CD4-positive, alpha-beta T cell treated with Interleukin-12 subunit alpha and Interleukin-12 subunit beta, for 1 hour (primary cell): ENCODE data around the gene FNDC1.
"Not testable (repeated sequence)": the region's sequence is repeated elsewhere in the genome, so short reads cannot be mapped to it uniquely, and the experiment has no call there.

Experiments used
- DNase-seq: peaks from one replicate; pipeline ENCODE4 v3.0.0-alpha.2; 2020

FNDC1 gene

GRCh38 chr6:159261995-159262394 is 92.8 kb downstream of the FNDC1 start:
- DNase-seq = no peak

GRCh38 chr6:159262586-159262985 is 93.4 kb downstream of the FNDC1 start:
- no peak for DNase-seq

GRCh38 chr6:159267165-159267564 is 98.0 kb downstream of the FNDC1 start:
- DNase-seq = no peak

GRCh38 chr6:159268511-159268910 is 99.3 kb downstream of the FNDC1 start:
- no peak for DNase-seq

GRCh38 chr6:159271257-159271656 is 102.1 kb downstream of the FNDC1 start:
- DNase-seq = no peak

GRCh38 chr6:159278626-159279025 is 109.4 kb downstream of the FNDC1 start:
- DNase-seq = no peak

GRCh38 chr6:159279790-159280277 is 110.6 kb downstream of the FNDC1 start:
- no peak for DNase-seq

- no peak for DNase-seq
Observed at GRCh38 chr6:159282421-159282820, 113.2 kb downstream of the FNDC1 start.

GRCh38 chr6:159284661-159285060 is 115.5 kb downstream of the FNDC1 start:
- DNase-seq = not testable (repeated sequence)

- no peak for DNase-seq
Observed at GRCh38 chr6:159298840-159299239, 129.6 kb downstream of the FNDC1 start.

- no peak for DNase-seq
Observed at GRCh38 chr6:159299566-159299965, 130.4 kb downstream of the FNDC1 start.

GRCh38 chr6:159301277-159301676 is 132.1 kb downstream of the FNDC1 start:
- no peak for DNase-seq

- DNase-seq = no peak
Observed at GRCh38 chr6:159301810-159302593, 132.8 kb downstream of the FNDC1 start.

- DNase-seq = no peak
Observed at GRCh38 chr6:159302594-159302992, 133.4 kb downstream of the FNDC1 start.

GRCh38 chr6:159303159-159303558 is 134.0 kb downstream of the FNDC1 start:
- DNase-seq = no peak

GRCh38 chr6:159303784-159304183 is 134.6 kb downstream of the FNDC1 start:
- DNase-seq = no peak

- no peak for DNase-seq
Observed at GRCh38 chr6:159304641-159305040, 135.4 kb downstream of the FNDC1 start.

- no peak for DNase-seq
Observed at GRCh38 chr6:159305159-159305558, 136.0 kb downstream of the FNDC1 start.

GRCh38 chr6:159305804-159306537 is 136.8 kb downstream of the FNDC1 start:
- no peak for DNase-seq

GRCh38 chr6:159307246-159307790 is 138.1 kb downstream of the FNDC1 start:
- DNase-seq = no peak

GRCh38 chr6:159308198-159308597 is 139.0 kb downstream of the FNDC1 start:
- no peak for DNase-seq

- no peak for DNase-seq
Observed at GRCh38 chr6:159309723-159310122, 140.5 kb downstream of the FNDC1 start.

GRCh38 chr6:159311618-159312017 is 142.4 kb downstream of the FNDC1 start:
- no peak for DNase-seq

- DNase-seq = no peak
Observed at GRCh38 chr6:159312206-159312605, 143.0 kb downstream of the FNDC1 start.
